Mammary epithelial cell (primary cell): ENCODE data around the gene GPR137.
"Not testable (repeated sequence)": the region's sequence is repeated elsewhere in the genome, so short reads cannot be mapped to it uniquely, and the experiment has no call there.

Experiments
- EZH2 ChIP-seq: IDR thresholded peaks from 2 replicates; pipeline ENCODE4 v1.6.1; 2012; ENCODE audit warnings: low read length, inconsistent platforms, borderline replicate concordance
- TF ChIP-seq, protein P1 (sequence below), 2 donors: IDR thresholded peaks in 1 of 2; conservative IDR thresholded peaks in 1 of 2; 2 replicates each; pipeline ENCODE4 v1.5.1; 2011 to 2012; ENCODE audit warnings: inconsistent platforms in 2 of 2, low read length in 2 of 2, mild to moderate bottlenecking in 2 of 2, control low read depth in 1 of 2, low read depth in 1 of 2; ENCODE audit not compliant: insufficient read depth in 1 of 2; ENCODE audit errors: extremely low read depth in 1 of 2

DNA sequence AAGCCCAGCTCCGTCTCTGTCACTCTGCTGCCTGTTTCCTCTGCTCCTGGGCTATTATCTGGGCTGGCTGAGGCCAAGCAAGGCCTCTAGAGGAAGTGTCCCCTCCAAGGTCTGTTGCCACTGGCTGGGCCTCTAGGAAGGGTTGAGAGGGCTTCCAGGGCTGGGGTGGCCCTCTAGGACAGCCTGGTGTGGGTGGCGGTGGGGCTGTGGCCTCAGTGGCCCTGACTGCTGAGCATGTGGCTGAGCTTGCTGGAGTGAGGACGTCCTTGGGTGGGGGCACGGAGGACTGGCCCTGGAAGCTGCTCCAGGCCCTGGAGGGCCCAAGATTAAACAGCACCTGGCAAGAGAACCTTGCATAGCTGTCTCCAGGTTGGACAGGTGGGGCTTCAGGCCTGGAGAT lies 38.3 kb downstream of the GPR137 start:
- TF ChIP-seq, protein P1, sequence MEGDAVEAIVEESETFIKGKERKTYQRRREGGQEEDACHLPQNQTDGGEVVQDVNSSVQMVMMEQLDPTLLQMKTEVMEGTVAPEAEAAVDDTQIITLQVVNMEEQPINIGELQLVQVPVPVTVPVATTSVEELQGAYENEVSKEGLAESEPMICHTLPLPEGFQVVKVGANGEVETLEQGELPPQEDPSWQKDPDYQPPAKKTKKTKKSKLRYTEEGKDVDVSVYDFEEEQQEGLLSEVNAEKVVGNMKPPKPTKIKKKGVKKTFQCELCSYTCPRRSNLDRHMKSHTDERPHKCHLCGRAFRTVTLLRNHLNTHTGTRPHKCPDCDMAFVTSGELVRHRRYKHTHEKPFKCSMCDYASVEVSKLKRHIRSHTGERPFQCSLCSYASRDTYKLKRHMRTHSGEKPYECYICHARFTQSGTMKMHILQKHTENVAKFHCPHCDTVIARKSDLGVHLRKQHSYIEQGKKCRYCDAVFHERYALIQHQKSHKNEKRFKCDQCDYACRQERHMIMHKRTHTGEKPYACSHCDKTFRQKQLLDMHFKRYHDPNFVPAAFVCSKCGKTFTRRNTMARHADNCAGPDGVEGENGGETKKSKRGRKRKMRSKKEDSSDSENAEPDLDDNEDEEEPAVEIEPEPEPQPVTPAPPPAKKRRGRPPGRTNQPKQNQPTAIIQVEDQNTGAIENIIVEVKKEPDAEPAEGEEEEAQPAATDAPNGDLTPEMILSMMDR (conservative IDR thresholded peaks at IDR 0.05 in 1 of 2, IDR thresholded peaks at IDR 0.05 in 1 of 2; ENCODE audit: extremely low read depth in 1 of 2, insufficient read depth in 1 of 2, low read depth in 1 of 2, low read length in 2 of 2), result not testable (repeated sequence)
- not testable (repeated sequence) for TF ChIP-seq EZH2
